Hepatocyte (in vitro differentiated cells): ENCODE measurements around the gene RNF208.

Source experiments
- EZH2 ChIP-seq: fragments of 200-600 bp; sonication (generic); IDR thresholded peaks from 2 replicates; pipeline ENCODE4 v1.6.1; 2016; ENCODE audit warnings: antibody characterized with exemption, mild to moderate bottlenecking, borderline replicate concordance
- EZH2phosphoT487 ChIP-seq: fragments of 200-600 bp; sonication (generic); IDR thresholded peaks from one replicate; pipeline ENCODE4 v1.6.1; 2018; ENCODE audit warnings: antibody characterized with exemption, mild to moderate bottlenecking, low read depth, moderate library complexity; ENCODE audit not compliant: unreplicated experiment, severe bottlenecking
- TF ChIP-seq, protein P1 (sequence below): fragments of 200-600 bp; sonication (generic); IDR thresholded peaks from 2 replicates; pipeline ENCODE4 v1.5.1; 2016; ENCODE audit warnings: antibody characterized with exemption, mild to moderate bottlenecking; ENCODE audit not compliant: poor library complexity

DNA sequence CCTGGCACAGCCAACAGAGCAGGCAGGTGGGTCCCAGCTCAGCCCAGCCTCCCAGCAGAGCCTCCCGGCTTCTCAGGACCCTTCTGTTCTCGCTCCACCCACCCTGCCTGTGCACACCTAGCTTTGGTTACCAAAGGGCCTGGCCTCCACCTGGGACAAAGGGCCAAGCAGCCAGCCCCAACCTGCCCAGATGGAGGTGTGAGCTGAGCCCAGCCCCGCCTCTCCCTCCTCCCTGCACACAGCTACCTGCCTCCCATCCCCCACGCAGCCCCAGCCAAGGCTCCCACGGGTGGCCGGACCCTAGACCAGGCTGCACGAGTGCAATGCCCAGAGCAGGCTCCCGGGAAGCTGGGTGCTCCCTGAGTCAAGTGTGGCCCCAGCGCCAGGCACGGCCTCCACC, 27.1 kb downstream of the RNF208 start:
- TF ChIP-seq EZH2 (no peak), EZH2phosphoT487 (no peak)
- TF ChIP-seq, protein P1, sequence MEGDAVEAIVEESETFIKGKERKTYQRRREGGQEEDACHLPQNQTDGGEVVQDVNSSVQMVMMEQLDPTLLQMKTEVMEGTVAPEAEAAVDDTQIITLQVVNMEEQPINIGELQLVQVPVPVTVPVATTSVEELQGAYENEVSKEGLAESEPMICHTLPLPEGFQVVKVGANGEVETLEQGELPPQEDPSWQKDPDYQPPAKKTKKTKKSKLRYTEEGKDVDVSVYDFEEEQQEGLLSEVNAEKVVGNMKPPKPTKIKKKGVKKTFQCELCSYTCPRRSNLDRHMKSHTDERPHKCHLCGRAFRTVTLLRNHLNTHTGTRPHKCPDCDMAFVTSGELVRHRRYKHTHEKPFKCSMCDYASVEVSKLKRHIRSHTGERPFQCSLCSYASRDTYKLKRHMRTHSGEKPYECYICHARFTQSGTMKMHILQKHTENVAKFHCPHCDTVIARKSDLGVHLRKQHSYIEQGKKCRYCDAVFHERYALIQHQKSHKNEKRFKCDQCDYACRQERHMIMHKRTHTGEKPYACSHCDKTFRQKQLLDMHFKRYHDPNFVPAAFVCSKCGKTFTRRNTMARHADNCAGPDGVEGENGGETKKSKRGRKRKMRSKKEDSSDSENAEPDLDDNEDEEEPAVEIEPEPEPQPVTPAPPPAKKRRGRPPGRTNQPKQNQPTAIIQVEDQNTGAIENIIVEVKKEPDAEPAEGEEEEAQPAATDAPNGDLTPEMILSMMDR: no peak
